IMR-90 (cell line): ENCODE data around the gene PDCD1. TPM values are rescaled to one million over a fixed set of nuclear protein-coding genes. Genes with fewer than 3 reads are reported as not detected.

ENCODE experiments used
- ATAC-seq: fragments of 200-7000 bp; cut with Tn5 transposase; 2 replicates; pipeline ENCODE4 v1.9.1; 2020; ENCODE audit warnings: low read depth, mild to moderate bottlenecking, moderate library complexity
- BruUV-seq: library from RNA; stranded (reverse); fragments of 400-500 nt; replicated peaks from 2 replicates; lab custom pipeline; 2021; lab: Mats Ljungman, UMichigan
- CTCF ChIA-PET: fragments of 300-600 bp; formaldehyde crosslinking; extraction: SDS; loops from one replicate; lab custom pipeline; 2021; ENCODE audit warnings: antibody characterized with exemption; lab: Yijun Ruan, JAX
- POLR2A ChIA-PET: fragments of 300-600 bp; sonication (Branson Sonifier 250); formaldehyde crosslinking; loops from one replicate; lab custom pipeline; 2022; ENCODE audit warnings: antibody characterized with exemption; ENCODE audit not compliant: unreplicated experiment; lab: Charles Lee
- DNase-seq: peaks from one replicate; pipeline ENCODE4 v3.0.0; 2013
- H2AFZ ChIP-seq: replicated peaks from 2 replicates; pipeline ENCODE3; 2013; ENCODE audit warnings: low read length, mild to moderate bottlenecking; ENCODE audit not compliant: poor library complexity
- H2AK5ac ChIP-seq: 2 replicates; pipeline ENCODE4 v1.6.1; 2013; ENCODE audit warnings: low read depth, low read length, inconsistent platforms
- H2AK9ac ChIP-seq: replicated peaks from 2 replicates; pipeline ENCODE3; 2013; ENCODE audit warnings: mild to moderate bottlenecking, low read depth, low read length, moderate library complexity; ENCODE audit not compliant: poor library complexity
- H2BK120ac ChIP-seq: 2 replicates; pipeline ENCODE4 v1.6.1; 2013; ENCODE audit warnings: low read depth, low read length, inconsistent platforms
- H2BK15ac ChIP-seq: 3 replicates; pipeline ENCODE4 v1.6.1; 2013; ENCODE audit warnings: low read depth, low read length, inconsistent platforms
- H2BK20ac ChIP-seq: 2 replicates; pipeline ENCODE4 v1.6.1; 2013; ENCODE audit warnings: low read depth, mild to moderate bottlenecking, inconsistent platforms, low read length, moderate library complexity
- H2BK5ac ChIP-seq: 2 replicates; pipeline ENCODE4 v1.6.1; 2013; ENCODE audit warnings: mild to moderate bottlenecking, low read depth, low read length, inconsistent platforms; ENCODE audit not compliant: poor library complexity, severe bottlenecking
- H3K14ac ChIP-seq: replicated peaks from 2 replicates; pipeline ENCODE4 v1.6.1; 2013; ENCODE audit warnings: low read depth, low read length, inconsistent platforms
- H3K18ac ChIP-seq: 2 replicates; pipeline ENCODE4 v1.6.1; 2013; ENCODE audit warnings: low read depth, low read length, control low read depth
- H3K23ac ChIP-seq: 2 replicates; pipeline ENCODE4 v1.6.1; 2013; ENCODE audit warnings: low read depth, low read length, inconsistent platforms
- H3K27ac ChIP-seq: 2 replicates; pipeline ENCODE4 v1.5.1; 2013; ENCODE audit warnings: mild to moderate bottlenecking, control low read depth, low read length; ENCODE audit not compliant: insufficient read depth
- H3K27me3 ChIP-seq: 2 replicates; pipeline ENCODE4 v1.6.1; 2013; ENCODE audit warnings: low read length; ENCODE audit not compliant: control insufficient read depth, insufficient read depth
- H3K36me3 ChIP-seq: 2 replicates; pipeline ENCODE4 v1.6.1; 2013; ENCODE audit warnings: low read length, mixed read lengths; ENCODE audit not compliant: control insufficient read depth, insufficient read depth
- H3K4ac ChIP-seq: 2 replicates; pipeline ENCODE4 v1.6.1; 2013; ENCODE audit warnings: low read depth, low read length, inconsistent platforms
- H3K4me1 ChIP-seq: 2 replicates; pipeline ENCODE4 v1.6.1; 2013; ENCODE audit warnings: low read length, mixed read lengths; ENCODE audit not compliant: control insufficient read depth, insufficient read depth
- H3K4me2 ChIP-seq: 2 replicates; pipeline ENCODE4 v1.6.1; 2013; ENCODE audit warnings: low read depth, mild to moderate bottlenecking, control low read depth, low read length, moderate library complexity
- H3K4me3 ChIP-seq: 2 replicates; pipeline ENCODE4 v1.5.1; 2013; ENCODE audit warnings: low read depth, mild to moderate bottlenecking, control low read depth, low read length, moderate library complexity; ENCODE audit not compliant: insufficient read depth
- H3K56ac ChIP-seq: 2 replicates; pipeline ENCODE4 v1.6.1; 2013; ENCODE audit warnings: low read length, inconsistent platforms; ENCODE audit not compliant: insufficient read depth; ENCODE audit errors: extremely low read depth
- H3K79me1 ChIP-seq, 2 experiments: 2 replicates each; pipeline ENCODE4 v1.6.1; 2013; ENCODE audit warnings: low read length in 2 of 2, inconsistent platforms in 1 of 2, low read depth in 1 of 2
- H3K9ac ChIP-seq: 2 replicates; pipeline ENCODE4 v1.6.1; 2013; ENCODE audit warnings: low read depth, low read length, control low read depth
- H3K9me1 ChIP-seq: 2 replicates; pipeline ENCODE4 v1.6.1; 2013; ENCODE audit warnings: low read length, inconsistent platforms; ENCODE audit not compliant: insufficient read depth
- H3K9me3 ChIP-seq: 2 replicates; pipeline ENCODE4 v1.6.1; 2013; ENCODE audit warnings: low read length; ENCODE audit not compliant: control insufficient read depth, insufficient read depth
- H4K20me1 ChIP-seq: 2 replicates; pipeline ENCODE4 v1.6.1; 2013; ENCODE audit warnings: low read length, inconsistent platforms; ENCODE audit not compliant: insufficient read depth
- H4K5ac ChIP-seq: 2 replicates; pipeline ENCODE4 v1.6.1; 2013; ENCODE audit warnings: mild to moderate bottlenecking, low read depth, low read length, control low read depth
- H4K8ac ChIP-seq, 2 experiments: 2 replicates each; pipeline ENCODE4 v1.6.1; 2013; ENCODE audit warnings: low read depth in 2 of 2, low read length in 2 of 2, control low read depth in 1 of 2, inconsistent platforms in 1 of 2
- H4K91ac ChIP-seq: 2 replicates; pipeline ENCODE4 v1.6.1; 2013; ENCODE audit warnings: low read depth, low read length, inconsistent platforms; ENCODE audit not compliant: insufficient read depth
- BHLHE40 ChIP-seq: fragments of 150-350 bp; IDR thresholded peaks from 2 replicates; pipeline ENCODE4 v1.6.1; 2016; ENCODE audit warnings: mild to moderate bottlenecking, low read depth, low read length
- CEBPB ChIP-seq: IDR thresholded peaks from 2 replicates; pipeline ENCODE4 v1.6.1; 2012; ENCODE audit warnings: low read depth, low read length, improper control_type of control experiment
- CHD1 ChIP-seq: IDR thresholded peaks from 2 replicates; pipeline ENCODE4 v1.6.1; 2012; ENCODE audit warnings: low read depth, low read length, improper control_type of control experiment
- CTCF ChIP-seq: conservative IDR thresholded peaks from 2 replicates; pipeline ENCODE4 v1.5.1; 2012; ENCODE audit warnings: mild to moderate bottlenecking, low read depth, low read length, improper control_type of control experiment
- ELK1 ChIP-seq: fragments of 150-350 bp; IDR thresholded peaks from 2 replicates; pipeline ENCODE4 v1.6.1; 2016; ENCODE audit warnings: low read depth, mild to moderate bottlenecking, low read length, moderate library complexity, borderline replicate concordance
- FOS ChIP-seq: fragments of 150-350 bp; IDR thresholded peaks from 2 replicates; pipeline ENCODE4 v1.6.1; 2016; ENCODE audit warnings: low read depth, low read length
- MXI1 ChIP-seq: IDR thresholded peaks from 2 replicates; pipeline ENCODE4 v1.6.1; 2012; ENCODE audit warnings: low read depth, mild to moderate bottlenecking, low read length, moderate library complexity, borderline replicate concordance
- NFE2L2 ChIP-seq: fragments of 150-350 bp; IDR thresholded peaks from 2 replicates; pipeline ENCODE4 v1.6.1; 2016; ENCODE audit warnings: low read depth, mild to moderate bottlenecking, low read length
- POLR2A ChIP-seq: IDR thresholded peaks from 2 replicates; pipeline ENCODE4 v1.6.1; 2012; ENCODE audit warnings: mild to moderate bottlenecking, low read depth, low read length
- RAD21 ChIP-seq: IDR thresholded peaks from 2 replicates; pipeline ENCODE4 v1.6.1; 2012; ENCODE audit warnings: low read length, improper control_type of control experiment
- RFX5 ChIP-seq: IDR thresholded peaks from 2 replicates; pipeline ENCODE4 v1.8.0; 2012; ENCODE audit warnings: low read depth, mild to moderate bottlenecking, low read length, moderate library complexity
- SMC3 ChIP-seq: fragments of 150-350 bp; IDR thresholded peaks from 2 replicates; pipeline ENCODE4 v1.6.1; 2016; ENCODE audit warnings: low read depth, mild to moderate bottlenecking, antibody characterized with exemption, low read length, moderate library complexity
- USF2 ChIP-seq: fragments of 150-350 bp; IDR thresholded peaks from 2 replicates; pipeline ENCODE4 v1.6.1; 2017; ENCODE audit warnings: mild to moderate bottlenecking, antibody characterized with exemption, low read length, low read depth
- WGBS, 2 experiments: methylation state at CpG; one replicate each; pipeline versions ENCODE4 v1.1.5 to v1.1.7; 2013; ENCODE audit warnings: missing lambda C conversion rate in 2 of 2; ENCODE audit not compliant: insufficient read length in 1 of 2; ENCODE audit errors: extremely low coverage in 2 of 2; 5-methylcytosine and 5-hydroxymethylcytosine counted together
- dilution Hi-C: fragments of 300-500 bp; cut with HindIII; formaldehyde crosslinking; loops from one replicate; pipeline ENCODE4 v1.14.3; 2018; ENCODE audit warnings: low sequenced_read_pairs; ENCODE audit not compliant: unreplicated experiment
- in situ Hi-C: fragments of 300-500 bp; cut with MboI; formaldehyde crosslinking; loops from 3 replicates; pipeline ENCODE4 v1.14.3; 2019; ENCODE audit warnings: low sequenced_read_pairs, inconsistent platforms, mixed read lengths
- intact Hi-C: fragments of 100-400 bp; cut with micrococcal nuclease; formaldehyde crosslinking; loops from 2 replicates; pipeline ENCODE4 v1.10.0; 2022
- polyA plus RNA-seq, 3 experiments: library from polyadenylated mRNA; depleted of rRNA; stranded (reverse); fragments of >200 nt; gene quantifications; 2 replicates each; pipeline ENCODE4 v1.2.3, GENCODE V29; 2012; ENCODE audit warnings: low replicate concordance in 1 of 3
- total RNA-seq: library from RNA; depleted of rRNA; stranded (reverse); fragments of >200 nt; gene quantifications from 2 replicates; pipeline ENCODE4 v1.2.3, GENCODE V29; 2012

The PDCD1 gene
- total and polyA plus RNA-seq, 2 of the 4 experiments (the other 2 are of a cell fraction) = not detected

GRCh38 chr2:241877989-241878970 is 19.6 kb upstream of the PDCD1 start:
- Histone ChIP-seq H4K8ac (no peak overlapping the region), H3K23ac (no peak overlapping the region), H3K4me3 (no peak overlapping the region), H4K91ac (no peak overlapping the region), H3K36me3 (no peaks in the 10 kb centered on the region), H3K4me1 (no peaks in the 10 kb centered on the region), H3K79me1 (no peaks in the 10 kb centered on the region), H3K56ac (no peak overlapping the region), H2BK120ac (no peak overlapping the region), H2AK5ac (no peak overlapping the region; the same call in 1 of the 2 replicates), H3K4ac (no peak overlapping the region), H3K14ac (no peak overlapping the region), H4K20me1 (no peaks in the 10 kb centered on the region), H4K5ac (no peak overlapping the region), H2BK5ac (no peak overlapping the region), H2BK15ac (no peak overlapping the region), H3K4me2 (no peak overlapping the region), H3K9me3 (no peaks in the 10 kb centered on the region), H3K18ac (no peak overlapping the region), H2AFZ (peak overlapping the region; percentile 63), H3K27me3 (no peaks in the 10 kb centered on the region), H3K27ac (no peak overlapping the region), H2BK20ac (no peak overlapping the region), H3K9ac (no peak overlapping the region), H3K9me1 (no peaks in the 10 kb centered on the region), H2AK9ac (peak overlapping the region; percentile 82)
- intact Hi-C loops = loop anchor here (2.0 to 10.0 kb wide), 2 partner anchors 173 to 213 kb away; partner anchors contain the start of gene ING5
- ATAC-seq (peak; percentile 66), DNase-seq (peak; percentile 54)
- dilution Hi-C loops = no loop called here
- in situ Hi-C loops = loop anchor here (5.0 kb wide), 1 partner anchor 211 kb away; no protein-coding TSS in a partner anchor
- no TSS peak for BruUV-seq
- ChIA-PET POLR2A (no interaction called here), CTCF (interaction anchor here (0.6 to 1.5 kb wide), 3 partner anchors 110 to 213 kb away, joined by 5 to 7 read pairs (median 6); no protein-coding TSS in a partner anchor)
- 58% methylated on average over 5 of the region's 27 CpGs; no CpG with 5 or more reads in 1 of the 2 experiments for WGBS, 2 experiments
- TF ChIP-seq CTCF (peak; percentile 73), FOS (no peak), RAD21 (peak; percentile 77), USF2 (no peak), CHD1 (no peak), NFE2L2 (no peak), CEBPB (no peak), BHLHE40 (no peak), MXI1 (no peak), RFX5 (no peak), ELK1 (no peak), SMC3 (peak; percentile 32), POLR2A (no peak)
